Activated T-helper 1 cell treated with anti-CD3 and anti-CD28 coated beads, Interleukin-12 subunit alpha, Interleukin-12 subunit beta, Interleukin-2, Interleukin-4 antibody, amounts not matched to agents 30 ng/mL and 10 ng/mL and 1 ng/mL, durations not matched to agents 14 hours and 24 hours and 36 hours (primary cell): ENCODE measurements around the gene PLEKHA7. TPM values are rescaled to one million over a fixed set of nuclear protein-coding genes. Genes with fewer than 3 reads are reported as not detected.
A peak's percentile ranks its signal among the peaks of the same experiment; 100 is the strongest.

Experiments used
- DNase-seq: peaks from one replicate; pipeline ENCODE4 v3.0.0; 2021; ENCODE audit warnings: low spot score
- H3K27ac Mint-ChIP-seq: one replicate; pipeline ENCODE4 v1.8.0; 2021; ENCODE audit warnings: mild to moderate bottlenecking, mixed read lengths
- H3K27me3 Mint-ChIP-seq: one replicate; pipeline ENCODE4 v1.8.0; 2022; ENCODE audit warnings: mild to moderate bottlenecking, moderate library complexity, mixed read lengths; ENCODE audit not compliant: insufficient read depth
- H3K36me3 Mint-ChIP-seq: one replicate; pipeline ENCODE4 v1.8.0; 2021; ENCODE audit warnings: low read depth, mixed read lengths
- H3K4me1 Mint-ChIP-seq: one replicate; pipeline ENCODE4 v1.8.0; 2021; ENCODE audit warnings: low read depth, mixed read lengths
- H3K4me3 Mint-ChIP-seq: one replicate; pipeline ENCODE4 v1.8.0; 2021; ENCODE audit warnings: mild to moderate bottlenecking, moderate library complexity, mixed read lengths
- H3K9me3 Mint-ChIP-seq: one replicate; pipeline ENCODE4 v1.8.0; 2021; ENCODE audit warnings: mixed read lengths
- intact Hi-C: fragments of 100-400 bp; cut with micrococcal nuclease; formaldehyde crosslinking; loops from one replicate; pipeline ENCODE4 v1.15.1; 2024
- total RNA-seq: library from RNA; stranded (reverse); gene quantifications from 2 replicates; pipeline ENCODE4 v1.2.3, GENCODE V29; 2022

The PLEKHA7 gene
- total RNA-seq, 1 donor from 2014 or later: 10.3 TPM

GRCh38 chr11:16749666-16750065 is 264.5 kb downstream of the PLEKHA7 start:
- H3K36me3 Mint-ChIP-seq: peaks cover 67% of the 10 kb centered on the region
- intact Hi-C loops: loop anchor here (1.0 kb wide), 1 partner anchor 11 kb away; the partner anchor contains the start of gene C11orf58
- no peaks in the 10 kb centered on the region for H3K9me3 Mint-ChIP-seq
- peak overlapping the region; percentile 55 for H3K27ac Mint-ChIP-seq
- no peak for DNase-seq
- H3K4me3 Mint-ChIP-seq: no peak overlapping the region
- no peaks in the 10 kb centered on the region for H3K27me3 Mint-ChIP-seq
- H3K4me1 Mint-ChIP-seq: peaks cover 34% of the 10 kb centered on the region

GRCh38 chr11:16749092-16749491 is 265.1 kb downstream of the PLEKHA7 start:
- H3K9me3 Mint-ChIP-seq: no peaks in the 10 kb centered on the region
- no peak for DNase-seq
- no peaks in the 10 kb centered on the region for H3K27me3 Mint-ChIP-seq
- peak overlapping the region; percentile 55 for H3K27ac Mint-ChIP-seq
- H3K4me3 Mint-ChIP-seq: no peak overlapping the region
- intact Hi-C loops: loop anchor here (1.0 kb wide), 1 partner anchor 11 kb away; the partner anchor contains the start of gene C11orf58
- peaks cover 70% of the 10 kb centered on the region for H3K36me3 Mint-ChIP-seq
- H3K4me1 Mint-ChIP-seq: peaks cover 34% of the 10 kb centered on the region

- peak overlapping the region; percentile 29 for H3K27ac Mint-ChIP-seq
- no peaks in the 10 kb centered on the region for H3K9me3 Mint-ChIP-seq
- H3K4me3 Mint-ChIP-seq: no peak overlapping the region
- no peak for DNase-seq
- H3K4me1 Mint-ChIP-seq: peaks cover 55% of the 10 kb centered on the region
- H3K27me3 Mint-ChIP-seq: no peaks in the 10 kb centered on the region
- peaks cover 69% of the 10 kb centered on the region for H3K36me3 Mint-ChIP-seq
- intact Hi-C loops: no loop called here
Observed at GRCh38 chr11:16745950-16746605, 268.1 kb downstream of the PLEKHA7 start.

- H3K4me1 Mint-ChIP-seq: peaks cover 48% of the 10 kb centered on the region
- DNase-seq: no peak
- no peak overlapping the region for H3K27ac Mint-ChIP-seq
- intact Hi-C loops: no loop called here
- peaks cover 54% of the 10 kb centered on the region for H3K36me3 Mint-ChIP-seq
- H3K9me3 Mint-ChIP-seq: no peaks in the 10 kb centered on the region
- H3K27me3 Mint-ChIP-seq: no peaks in the 10 kb centered on the region
- no peak overlapping the region for H3K4me3 Mint-ChIP-seq
Observed at GRCh38 chr11:16744128-16744725, 270.0 kb downstream of the PLEKHA7 start.

- DNase-seq: no peak
- no peak overlapping the region for H3K27ac Mint-ChIP-seq
- H3K9me3 Mint-ChIP-seq: no peaks in the 10 kb centered on the region
- peaks cover 47% of the 10 kb centered on the region for H3K4me1 Mint-ChIP-seq
- intact Hi-C loops: no loop called here
- no peaks in the 10 kb centered on the region for H3K27me3 Mint-ChIP-seq
- peak overlapping the region; percentile 53 for H3K4me3 Mint-ChIP-seq
- H3K36me3 Mint-ChIP-seq: peaks cover 50% of the 10 kb centered on the region
Observed at GRCh38 chr11:16743478-16743877, 270.7 kb downstream of the PLEKHA7 start.

GRCh38 chr11:16741473-16741872 is 272.7 kb downstream of the PLEKHA7 start:
- Mint-ChIP-seq H3K4me3 (peak overlapping the region; percentile 70), H3K27ac (peak overlapping the region; percentile 75), H3K27me3 (no peaks in the 10 kb centered on the region), H3K36me3 (peaks cover 40% of the 10 kb centered on the region), H3K9me3 (no peaks in the 10 kb centered on the region), H3K4me1 (peaks cover 46% of the 10 kb centered on the region)
- DNase-seq: no peak
- intact Hi-C loops: no loop called here

GRCh38 chr11:16738947-16739815 is 275.0 kb downstream of the PLEKHA7 start:
- Mint-ChIP-seq H3K4me1 (peaks cover 32% of the 10 kb centered on the region), H3K27ac (no peak overlapping the region), H3K27me3 (no peaks in the 10 kb centered on the region), H3K4me3 (no peak overlapping the region), H3K36me3 (peaks cover 19% of the 10 kb centered on the region), H3K9me3 (no peaks in the 10 kb centered on the region)
- intact Hi-C loops: loop anchor here (1.0 to 5.0 kb wide), 8 partner anchors 10 to 1895 kb away; partner anchors contain the start of genes GTF2H1, HPS5, NCR3LG1 and NUCB2
- DNase-seq: no peak

GRCh38 chr11:16738193-16738946 is 275.8 kb downstream of the PLEKHA7 start, which contains the start of gene C11orf58:
Gene C11orf58 (plus strand): TSS chr11:16738647. CDS start chr11:16738779, 132 bp downstream.
- intact Hi-C loops: loop anchor here (1.0 to 5.0 kb wide), 8 partner anchors 11 to 1896 kb away; partner anchors contain the start of genes GTF2H1, HPS5, NCR3LG1 and NUCB2
- H3K27ac Mint-ChIP-seq: peak within 1 kb of the TSS; percentile 88
- peaks cover 32% of the 10 kb centered on the region for H3K4me1 Mint-ChIP-seq
- H3K9me3 Mint-ChIP-seq: no peaks in the 10 kb centered on the region
- peaks cover 18% of the 10 kb centered on the region for H3K36me3 Mint-ChIP-seq
- H3K4me3 Mint-ChIP-seq: peak within 1 kb of the TSS; percentile 73
- peak; percentile 93 for DNase-seq
- H3K27me3 Mint-ChIP-seq: no peaks in the 10 kb centered on the region

- H3K36me3 Mint-ChIP-seq: peaks cover 14% of the 10 kb centered on the region
- DNase-seq: no peak
- H3K27ac Mint-ChIP-seq: peak overlapping the region; percentile 88
- intact Hi-C loops: loop anchor here (1.0 to 5.0 kb wide), 8 partner anchors 11 to 1896 kb away; partner anchors contain the start of genes GTF2H1, HPS5, NCR3LG1 and NUCB2
- no peaks in the 10 kb centered on the region for H3K9me3 Mint-ChIP-seq
- peak overlapping the region; percentile 73 for H3K4me3 Mint-ChIP-seq
- H3K27me3 Mint-ChIP-seq: peaks cover 3% of the 10 kb centered on the region
- H3K4me1 Mint-ChIP-seq: peaks cover 26% of the 10 kb centered on the region
Observed at GRCh38 chr11:16737818-16738192, 276.4 kb downstream of the PLEKHA7 start.

Other genes with a start within 250 kb of the PLEKHA7 start
- 1,187 and 1,191 TPM in 2 replicates for gene RPS13, start 63.3 kb upstream of the PLEKHA7 start, total RNA-seq
- 31.7 and 31.8 TPM in 2 replicates for gene PIK3C2A, start 193.6 kb upstream of the PLEKHA7 start, total RNA-seq